NT2/D1 (cell line): Measurements from ENCODE around the gene FAIM2.

Experiments used
- YY1 ChIP-seq: IDR thresholded peaks from 2 replicates; pipeline ENCODE4 v1.6.1; 2011; ENCODE audit not compliant: insufficient read length, insufficient read depth
- ZNF274 ChIP-seq: IDR thresholded peaks from 2 replicates; pipeline ENCODE4 v1.6.1; 2011; ENCODE audit warnings: mild to moderate bottlenecking, low read depth, low read length

- no peak for TF ChIP-seq ZNF274
- no peak for TF ChIP-seq YY1
Observed at GRCh38 chr12:49952391-49953055, 48.8 kb upstream of the FAIM2 start.
